GM12873 (cell line): ENCODE results near the gene SF3B6.

ENCODE experiments used
- TF ChIP-seq, protein P1 (sequence below): IDR thresholded peaks from 2 replicates; pipeline ENCODE4 v1.5.1; 2012; ENCODE audit warnings: low read depth, mild to moderate bottlenecking, moderate library complexity, low read length, control low read depth; ENCODE audit not compliant: insufficient read depth; ENCODE audit errors: missing control alignments

The SF3B6 gene

DNA sequence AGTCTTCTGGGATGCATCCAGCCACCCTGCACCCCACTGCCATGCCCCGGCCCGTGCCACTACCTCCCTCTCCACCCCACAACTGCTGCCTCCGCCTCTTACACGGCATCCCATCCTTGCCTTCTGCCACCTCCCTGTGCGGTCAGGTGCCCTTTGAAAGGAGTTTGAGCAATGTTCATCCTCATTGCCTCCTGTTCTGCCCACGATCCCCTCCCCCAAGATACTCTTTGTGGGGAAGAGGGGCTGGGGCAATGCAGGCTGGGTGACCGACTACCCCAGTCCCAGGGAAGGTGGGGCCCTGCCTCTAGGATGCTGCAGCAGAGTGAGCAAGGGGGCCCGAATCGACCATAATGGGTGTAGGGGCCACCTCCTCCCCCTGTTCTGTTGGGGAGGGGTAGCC is 57.9 kb downstream of the SF3B6 start:
- TF ChIP-seq, protein P1, sequence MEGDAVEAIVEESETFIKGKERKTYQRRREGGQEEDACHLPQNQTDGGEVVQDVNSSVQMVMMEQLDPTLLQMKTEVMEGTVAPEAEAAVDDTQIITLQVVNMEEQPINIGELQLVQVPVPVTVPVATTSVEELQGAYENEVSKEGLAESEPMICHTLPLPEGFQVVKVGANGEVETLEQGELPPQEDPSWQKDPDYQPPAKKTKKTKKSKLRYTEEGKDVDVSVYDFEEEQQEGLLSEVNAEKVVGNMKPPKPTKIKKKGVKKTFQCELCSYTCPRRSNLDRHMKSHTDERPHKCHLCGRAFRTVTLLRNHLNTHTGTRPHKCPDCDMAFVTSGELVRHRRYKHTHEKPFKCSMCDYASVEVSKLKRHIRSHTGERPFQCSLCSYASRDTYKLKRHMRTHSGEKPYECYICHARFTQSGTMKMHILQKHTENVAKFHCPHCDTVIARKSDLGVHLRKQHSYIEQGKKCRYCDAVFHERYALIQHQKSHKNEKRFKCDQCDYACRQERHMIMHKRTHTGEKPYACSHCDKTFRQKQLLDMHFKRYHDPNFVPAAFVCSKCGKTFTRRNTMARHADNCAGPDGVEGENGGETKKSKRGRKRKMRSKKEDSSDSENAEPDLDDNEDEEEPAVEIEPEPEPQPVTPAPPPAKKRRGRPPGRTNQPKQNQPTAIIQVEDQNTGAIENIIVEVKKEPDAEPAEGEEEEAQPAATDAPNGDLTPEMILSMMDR: no peak

GRCh38 chr2:24017711-24018110 is 58.4 kb downstream of the SF3B6 start:
- TF ChIP-seq, protein P1: no peak
